ENCODE results near the gene GYS1. TPM values are rescaled to one million over a fixed set of nuclear protein-coding genes. Genes with fewer than 3 reads are reported as not detected.

GYS1 gene
- total and polyA plus RNA-seq, 2 of the 8 experiments (the other 6 are each of a cell fraction or from before 2014, with no cell fraction given) = 30.0 to 38.7 TPM

DNA sequence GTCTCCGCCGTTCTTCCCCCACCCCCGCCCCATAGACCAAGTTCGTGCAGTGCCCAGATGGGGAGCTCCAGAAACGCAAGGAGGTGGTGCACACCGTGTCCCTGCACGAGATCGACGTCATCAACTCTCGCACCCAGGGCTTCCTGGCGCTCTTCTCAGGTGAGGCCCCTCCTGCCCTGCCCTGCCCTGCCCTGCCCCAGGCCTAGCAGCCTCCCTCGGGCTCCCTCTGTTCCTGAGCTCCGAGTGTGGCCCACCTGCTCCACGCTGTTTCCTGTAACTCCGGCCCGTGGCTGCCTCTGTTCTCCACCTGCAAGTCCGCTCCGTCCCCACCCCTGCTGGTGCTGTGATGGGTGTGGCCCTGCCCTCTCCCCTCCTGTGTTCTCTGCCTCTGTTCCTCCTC lies 17.3 kb upstream of the GYS1 start:
- FAIRE-seq = no peak
- WGBS, 2 experiments (ENCODE audit: extremely low coverage in 1 of 2, insufficient coverage in 1 of 2, insufficient read length in 1 of 2, insufficient replicate concordance in 2 of 2, low coverage in 1 of 2, low lambda C conversion rate in 2 of 2, missing lambda C conversion rate in 1 of 2) = 81% methylated on average over 17 of the region's 18 CpGs; no CpG with 5 or more reads in 1 of the 2 experiments
- no peak for TF ChIP-seq CTBP2 (IDR thresholded peaks at IDR 0.05; ENCODE audit: borderline replicate concordance, insufficient read depth, insufficient read length, low read length)
- TF ChIP-seq PHF8 (conservative IDR thresholded peaks at IDR 0.05; ENCODE audit: low read depth, low read length) = no peak
- no peak for TF ChIP-seq BRCA1 (IDR thresholded peaks at IDR 0.05; ENCODE audit: low read depth, low read length)
- TF ChIP-seq JUND (IDR thresholded peaks at IDR 0.05; ENCODE audit: low read length) = no peak
- TF ChIP-seq CBX5 (IDR thresholded peaks at IDR 0.05; ENCODE audit: low read depth, low read length) = no peak
- no peak for TF ChIP-seq SIX5 (IDR thresholded peaks at IDR 0.05; ENCODE audit: low read depth, low read length)
- TF ChIP-seq YY1 (IDR thresholded peaks at IDR 0.05; ENCODE audit: low read depth, low read length) = no peak
- TF ChIP-seq SIN3A (conservative IDR thresholded peaks at IDR 0.05 in 1 of 2, IDR thresholded peaks at IDR 0.05 in 1 of 2; ENCODE audit: low read depth in 1 of 2, low read length in 2 of 2) = no peak

More for the DNA sequence above, 17.3 kb upstream of the GYS1 start:
- Histone ChIP-seq H3K4me2 (ENCODE audit: insufficient read depth in 1 of 2, low read depth in 2 of 2, low read length in 2 of 2) (no peak overlapping the region), H3K9ac (replicated peaks in 1 of 4; ENCODE audit: extremely low read depth in 1 of 4, low read depth in 3 of 4, low read length in 3 of 4) (no peak overlapping the region), H4K5ac (ENCODE audit: insufficient read length, low read depth, low read length) (no peak overlapping the region), H3K14ac (ENCODE audit: insufficient read length) (no peak overlapping the region), H4K8ac (ENCODE audit: extremely low read depth, insufficient read depth, low read length) (no peak overlapping the region), H2BK15ac (ENCODE audit: low read length) (no peak overlapping the region), H4K91ac (replicated peaks; ENCODE audit: insufficient read length, low read length) (no peak overlapping the region), H3K27me3 (replicated peaks in 1 of 4; ENCODE audit: control insufficient read depth in 3 of 4, extremely low read depth in 1 of 4, insufficient read depth in 3 of 4, low read length in 3 of 4) (no peaks in the 10 kb centered on the region), H3K27ac (ENCODE audit: low read depth, low read length) (no peak overlapping the region), H2BK12ac (ENCODE audit: low read depth, low read length) (no peak overlapping the region), H2BK5ac (ENCODE audit: low read depth, low read length) (no peak overlapping the region), H3K23me2 (ENCODE audit: low read depth, low read length) (no peaks in the 10 kb centered on the region), H2AFZ (ENCODE audit: low read length) (no peak overlapping the region), H2BK20ac (ENCODE audit: low read length) (no peak overlapping the region), H2AK5ac (ENCODE audit: low read depth, low read length) (no peak overlapping the region), H3K36me3 (ENCODE audit: control insufficient read depth in 2 of 4, insufficient read depth in 4 of 4, low read length in 3 of 4) (peaks cover 15 to 40% (median 31%) of the 10 kb centered on the region in 4 experiments; a peak in 7 of 8 replicates), H3K56ac (replicated peaks; ENCODE audit: insufficient read length, low read depth, low read length) (no peak overlapping the region), H3K79me1 (ENCODE audit: low read depth, low read length) (peaks cover 2% of the 10 kb centered on the region; the same call in 1 of the 2 replicates), H3K79me2 (ENCODE audit: control insufficient read depth in 1 of 2, insufficient read depth in 2 of 2, low read length in 2 of 2) (no peaks in the 10 kb centered on the region), H3K4ac (replicated peaks; ENCODE audit: insufficient read length, low read depth, low read length) (no peak overlapping the region), H3K4me3 (ENCODE audit: extremely low read depth in 1 of 4, insufficient read depth in 2 of 4, low read depth in 3 of 4, low read length in 4 of 4) (no peak overlapping the region), H3K23ac (ENCODE audit: insufficient read length) (no peak overlapping the region), H2BK120ac (replicated peaks; ENCODE audit: low read depth, low read length) (no peak overlapping the region), H4K20me1 (replicated peaks in 1 of 2; ENCODE audit: control insufficient read depth in 1 of 2, insufficient read depth in 2 of 2, low read length in 2 of 2) (peaks cover 3 to 9% of the 10 kb centered on the region in 2 experiments), H3K4me1 (replicated peaks in 1 of 4; ENCODE audit: control insufficient read depth in 3 of 4, insufficient read depth in 4 of 4, low read length in 3 of 4) (no peaks in the 10 kb centered on the region), H3K9me3 (ENCODE audit: insufficient read depth in 2 of 2, low read depth in 1 of 2, low read length in 1 of 2) (no peaks in the 10 kb centered on the region), H3K18ac (ENCODE audit: extremely low read depth, low read length) (no peak overlapping the region)
- CTCF ChIA-PET (ENCODE audit: partially characterized antibody) = interaction anchor here (0.6 to 6.2 kb wide), 6 partner anchors 12 to 215 kb away, joined by 3 to 66 read pairs (median 3); partner anchors contain the start of gene CGB2
- no peak for DNase-seq (ENCODE audit: low read depth in 1 of 2, low spot score in 2 of 2)
- POLR2A ChIA-PET (ENCODE audit: partially characterized antibody) = interaction anchor here (0.9 to 2.2 kb wide), 3 partner anchors 9 to 12 kb away, joined by 3 to 8 read pairs (median 3); no protein-coding TSS in a partner anchor

Measured in H1 (cell line).